Fibroblast of skin of left biceps (primary cell): ENCODE results near the gene NLK.
"Not testable (repeated sequence)": the region's sequence is repeated elsewhere in the genome, so short reads cannot be mapped to it uniquely, and the experiment has no call there.

Experiments used
- DNase-seq, 2 experiments: peaks; one replicate each; pipeline ENCODE4 v3.0.0-alpha.2; 2013; ENCODE audit warnings: low read depth in 2 of 2

NLK gene

DNA sequence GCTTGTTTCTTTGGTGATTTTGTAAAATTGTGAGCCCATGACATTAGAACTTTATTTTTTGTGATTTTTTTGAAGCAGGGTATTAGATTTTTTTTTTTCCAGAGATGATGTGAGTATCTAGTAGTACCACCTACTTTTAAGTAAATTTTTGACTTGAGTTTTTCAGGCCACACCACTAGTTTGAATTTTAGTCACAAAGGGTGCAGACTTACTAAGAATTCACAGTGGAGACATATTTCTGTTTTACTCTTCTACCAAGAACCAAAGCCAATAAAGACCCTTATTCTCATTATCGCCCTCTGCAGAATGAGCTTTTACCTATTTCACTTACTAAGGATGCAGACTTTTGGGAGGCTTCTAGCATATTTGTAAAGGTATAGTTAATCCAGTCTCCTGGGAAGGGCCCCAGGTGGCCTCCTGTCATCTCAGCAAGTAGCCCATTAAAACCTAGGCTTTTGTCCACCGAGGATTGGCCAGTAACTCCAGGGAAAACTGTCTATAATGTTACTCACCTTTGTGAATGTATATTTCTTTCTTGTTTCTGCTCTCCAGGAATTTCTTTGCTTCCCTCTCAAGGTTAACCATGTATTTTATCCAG, 30.6 kb downstream of the NLK start:
- DNase-seq: no peak

DNA sequence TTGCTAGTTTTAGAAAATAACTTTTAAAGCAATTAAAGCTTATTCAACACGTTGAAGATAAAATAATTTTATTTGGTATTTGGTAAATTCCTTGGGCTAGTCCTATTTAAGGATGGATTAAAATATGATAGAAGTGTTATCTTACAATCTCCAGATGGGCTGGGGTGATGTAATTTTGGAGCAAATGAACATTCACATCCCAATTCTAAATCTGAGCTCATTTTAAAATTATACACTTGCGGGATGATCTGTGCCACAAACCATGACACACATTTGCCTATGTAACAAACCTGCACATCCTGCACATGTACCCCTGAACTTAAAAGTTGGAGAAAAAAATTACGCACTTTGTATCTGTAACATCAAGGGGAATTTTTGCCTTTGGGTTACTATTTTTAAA, 31.5 kb downstream of the NLK start:
- no peak for DNase-seq

- no peak for DNase-seq
These were observed 33.7 kb downstream of the NLK start for GRCh38 chr17:28076144-28076543.

DNA sequence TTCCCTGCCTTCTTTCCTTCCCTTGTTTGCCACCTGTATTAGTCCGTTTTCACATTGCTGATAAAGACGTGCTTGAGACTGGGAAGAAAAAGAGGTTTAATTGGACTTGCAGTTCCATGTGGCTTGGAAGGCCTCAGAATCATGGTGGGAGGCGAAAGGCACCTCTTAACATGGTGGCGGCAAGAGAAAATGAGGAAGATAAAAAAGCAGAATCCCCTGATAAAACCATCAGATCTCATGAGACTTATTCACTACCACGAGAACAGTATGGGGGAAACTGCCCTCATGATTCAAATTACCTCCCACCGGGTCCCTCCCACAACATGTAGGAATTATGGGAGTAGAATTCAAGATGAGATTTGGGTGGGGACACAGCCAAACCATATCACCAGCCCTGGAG, 34.7 kb downstream of the NLK start:
- DNase-seq: not testable (repeated sequence)

GRCh38 chr17:28078341-28079229, 36.1 kb downstream of the NLK start:
- DNase-seq: no peak

DNA sequence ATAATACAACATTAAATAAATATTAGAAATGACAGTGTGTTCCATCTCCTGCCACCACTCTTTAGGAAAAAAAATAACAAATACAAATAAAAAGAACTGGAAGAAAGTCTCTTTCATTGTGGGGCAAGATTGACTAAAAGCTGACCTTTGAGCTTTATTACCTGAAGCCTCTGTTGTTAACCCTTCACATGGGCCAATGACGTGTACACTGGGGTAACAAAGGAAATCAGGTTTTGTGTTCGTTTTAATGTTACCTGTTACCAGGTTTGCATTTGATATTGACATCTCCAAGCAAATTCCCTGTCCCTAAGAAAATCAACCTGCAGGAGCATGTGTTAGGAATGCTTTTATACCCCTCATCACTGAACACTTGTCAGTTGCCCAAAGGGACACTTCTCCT, 39.0 kb downstream of the NLK start:
- no peak for DNase-seq

GRCh38 chr17:28085766-28086165, 43.3 kb downstream of the NLK start:
- DNase-seq: no peak

- DNase-seq: no peak
These were observed 44.0 kb downstream of the NLK start for GRCh38 chr17:28086519-28086918.

DNA sequence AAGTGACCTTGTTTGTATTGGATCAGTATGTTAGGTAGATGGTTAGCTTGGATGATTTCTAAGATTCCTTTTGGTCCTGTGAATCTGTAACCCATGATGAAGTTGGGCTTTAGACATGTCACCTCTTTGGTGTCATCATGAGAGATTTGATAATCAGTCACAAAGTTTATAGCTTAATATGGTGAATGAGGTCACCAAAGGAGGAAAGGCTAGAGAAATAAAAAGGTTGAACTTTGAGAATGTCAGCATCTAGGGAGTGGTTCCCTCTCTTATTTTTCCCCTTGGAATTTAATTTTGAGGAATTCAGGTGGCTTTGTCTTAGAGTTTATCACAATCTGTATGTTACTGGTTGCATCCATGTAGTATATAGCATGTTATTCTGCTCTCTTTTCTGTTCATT, 45.3 kb downstream of the NLK start:
- DNase-seq: no peak

- DNase-seq: no peak
These were observed 48.1 kb downstream of the NLK start for GRCh38 chr17:28090551-28090950.

DNA sequence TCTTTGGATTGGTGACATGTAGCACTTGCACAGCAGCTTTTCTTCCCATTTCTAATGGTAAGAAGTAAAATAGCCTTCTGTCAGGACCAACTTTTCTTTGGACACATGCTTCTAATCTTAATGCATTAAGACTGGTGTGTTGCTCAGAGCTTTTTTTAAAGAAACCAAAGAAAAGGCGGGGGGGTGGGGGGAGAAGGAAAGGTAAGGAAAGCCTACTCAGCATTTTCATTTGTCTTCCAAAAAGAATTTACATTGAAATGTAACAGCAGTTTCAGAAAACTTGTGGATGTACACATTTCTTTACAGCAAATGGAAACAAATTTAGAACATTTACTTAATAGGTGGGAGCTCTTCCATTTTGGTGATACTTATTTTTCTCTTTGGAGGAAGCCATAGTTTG, 49.6 kb downstream of the NLK start:
- no peak for DNase-seq

DNA sequence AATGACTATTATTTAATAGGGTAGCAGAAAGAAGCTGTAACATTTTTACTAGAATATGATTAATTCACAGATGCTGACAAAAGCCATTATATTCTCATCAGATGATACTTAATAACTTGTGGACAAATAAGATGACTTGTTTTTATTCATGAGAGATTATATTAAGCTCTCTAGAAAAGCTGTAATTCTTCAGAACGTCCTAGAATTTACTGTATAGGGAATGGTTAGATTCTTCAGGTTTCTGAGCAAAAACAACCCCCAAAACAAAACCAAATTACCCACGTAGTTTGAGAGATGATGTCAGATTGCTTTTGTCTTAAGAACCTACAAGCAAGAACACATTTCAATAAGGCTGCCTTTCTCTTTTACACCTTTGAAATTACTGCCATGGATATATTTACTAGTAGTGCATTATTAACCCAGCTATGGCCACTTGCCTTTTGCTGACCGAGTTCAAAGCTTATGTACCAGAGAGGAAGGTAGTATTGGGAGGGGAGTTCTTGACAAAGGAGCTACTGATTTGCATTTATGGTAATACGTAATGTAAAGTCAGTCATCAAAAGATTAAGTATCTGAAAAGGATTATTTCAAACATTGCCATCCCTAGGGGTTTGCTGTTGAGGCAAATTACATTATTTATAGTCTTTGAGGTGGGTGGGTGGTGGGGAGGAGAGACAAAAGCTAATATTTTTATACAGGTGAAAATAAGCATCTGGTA, 51.7 kb downstream of the NLK start:
- no peak for DNase-seq

GRCh38 chr17:28096756-28097155, 54.3 kb downstream of the NLK start:
- no peak for DNase-seq

GRCh38 chr17:28097254-28097653, 54.8 kb downstream of the NLK start:
- DNase-seq: no peak

DNA sequence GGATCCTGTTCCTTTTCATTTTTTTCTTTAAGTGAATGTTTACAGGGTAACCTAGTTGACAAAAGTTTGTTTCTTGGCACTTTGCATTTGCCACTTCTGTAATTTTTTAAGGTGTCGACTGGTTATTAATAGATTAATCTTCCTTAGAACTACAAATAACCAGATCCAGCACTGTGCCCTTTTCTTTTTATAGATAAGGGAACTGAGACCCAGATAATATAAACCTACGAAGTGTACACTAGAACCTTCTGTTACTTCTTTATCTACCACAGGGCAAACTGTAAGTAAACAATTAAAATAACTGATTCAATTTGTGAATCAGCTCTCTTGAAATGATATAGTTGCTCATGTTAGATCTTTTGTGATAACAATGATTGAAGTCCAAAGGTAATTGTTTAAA, 55.4 kb downstream of the NLK start:
- DNase-seq: no peak

- not testable (repeated sequence) for DNase-seq
These were observed 56.1 kb downstream of the NLK start for GRCh38 chr17:28098591-28098990.

GRCh38 chr17:28100251-28100650, 57.8 kb downstream of the NLK start:
- no peak for DNase-seq

- DNase-seq: no peak
These were observed 58.5 kb downstream of the NLK start for GRCh38 chr17:28100936-28101335.

DNA sequence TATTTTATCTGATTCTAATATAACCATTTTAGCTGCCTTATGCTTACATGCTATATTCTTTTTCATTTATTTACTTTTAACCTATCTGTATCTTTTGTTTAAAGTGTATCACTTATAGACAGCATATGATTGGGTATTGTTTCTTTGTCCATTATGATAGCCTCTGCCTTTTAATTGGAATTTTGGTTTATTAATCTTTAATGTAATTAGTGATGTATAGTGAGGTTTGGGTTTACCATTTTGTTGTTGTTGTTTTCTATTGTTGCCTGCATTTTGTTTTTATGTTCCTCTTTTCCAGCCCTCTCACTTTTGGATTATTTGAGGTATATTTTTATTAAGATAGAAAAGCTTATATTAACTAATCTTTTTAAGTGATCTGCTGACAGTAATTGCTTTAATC, 59.4 kb downstream of the NLK start:
- no peak for DNase-seq

DNA sequence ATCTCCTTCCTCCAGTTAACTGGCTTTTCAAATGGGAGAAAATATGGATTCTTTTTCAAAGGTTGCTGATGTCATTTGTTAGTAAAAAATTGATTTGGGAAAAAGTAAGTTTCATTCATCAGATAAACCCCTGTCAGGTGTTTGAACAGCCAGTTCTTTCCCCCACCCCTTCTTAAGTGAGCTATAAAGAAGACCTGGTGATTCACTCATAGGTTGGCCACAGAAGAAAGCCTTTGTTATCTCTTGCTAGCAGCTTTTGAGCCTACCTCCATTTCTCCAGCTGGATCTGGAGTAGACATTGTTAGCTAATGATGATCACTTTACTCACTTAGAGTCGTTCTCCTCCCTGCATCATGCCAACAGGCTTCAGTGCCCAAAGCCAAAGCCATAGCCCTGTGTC, 63.0 kb downstream of the NLK start:
- DNase-seq: no peak

DNA sequence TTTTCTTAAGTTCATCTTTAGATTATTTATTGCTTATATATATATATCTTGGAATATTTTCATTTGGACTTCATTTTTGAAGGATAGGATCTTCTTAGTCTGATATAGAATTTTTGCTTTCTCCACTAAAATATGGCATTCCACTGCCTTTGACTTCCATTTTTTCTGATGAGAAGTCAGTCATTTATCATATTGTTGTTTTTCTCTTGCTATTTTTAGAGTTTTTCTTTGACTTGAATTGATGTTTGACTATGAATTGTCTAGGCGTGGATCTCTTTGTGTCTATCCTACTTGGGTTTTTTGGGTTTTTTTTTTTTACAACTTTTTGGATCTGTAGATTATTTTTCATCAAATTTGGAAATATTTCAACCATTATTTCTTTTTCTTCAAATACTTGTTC, 67.7 kb downstream of the NLK start:
- DNase-seq: no peak

DNA sequence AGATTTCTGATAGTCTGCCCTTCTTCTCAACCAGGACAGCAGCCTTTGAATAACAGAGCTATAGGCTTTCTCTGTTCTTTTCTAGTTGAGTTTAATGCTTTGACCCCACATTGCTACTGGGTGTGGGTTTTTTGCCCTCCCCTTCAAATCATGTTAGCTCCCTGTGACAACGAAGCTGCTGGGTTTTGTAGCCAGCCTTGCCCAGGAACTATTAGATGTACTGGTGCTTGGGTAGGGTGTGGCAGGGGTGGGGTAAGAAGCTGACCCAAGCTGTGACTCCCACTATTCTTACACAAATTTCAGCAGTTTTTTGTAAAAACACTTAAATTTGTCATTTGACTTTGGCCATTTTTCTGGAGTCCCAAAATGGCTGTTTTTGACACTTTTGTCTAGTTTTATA, 69.7 kb downstream of the NLK start:
- DNase-seq: no peak

GRCh38 chr17:28112606-28113005, 70.1 kb downstream of the NLK start:
- DNase-seq: peak; percentile 17 to 19
